ENCODE data around the gene ARL5A.
"Not testable (repeated sequence)": the region's sequence is repeated elsewhere in the genome, so short reads cannot be mapped to it uniquely, and the experiment has no call there.

The ARL5A gene

GRCh38 chr2:151794422-151794821 lies 33.8 kb downstream of the ARL5A start:
- DNase-seq = not testable (repeated sequence)

- DNase-seq = no peak
Observed at GRCh38 chr2:151793123-151793522, 35.1 kb downstream of the ARL5A start.

GRCh38 chr2:151792589-151792988 lies 35.6 kb downstream of the ARL5A start:
- no peak for DNase-seq

GRCh38 chr2:151791545-151791944 lies 36.7 kb downstream of the ARL5A start:
- no peak for DNase-seq

- no peak for DNase-seq
Observed at GRCh38 chr2:151790689-151791088, 37.5 kb downstream of the ARL5A start.

GRCh38 chr2:151789055-151789834 lies 39.0 kb downstream of the ARL5A start:
- DNase-seq = no peak

GRCh38 chr2:151786483-151786882 lies 41.7 kb downstream of the ARL5A start:
- DNase-seq = no peak

- DNase-seq = no peak
Observed at GRCh38 chr2:151786077-151786476, 42.1 kb downstream of the ARL5A start.

- DNase-seq = no peak
Observed at GRCh38 chr2:151783133-151783520, 45.1 kb downstream of the ARL5A start.

- DNase-seq = no peak
Observed at GRCh38 chr2:151782378-151783132, 45.7 kb downstream of the ARL5A start.

GRCh38 chr2:151781642-151782041 lies 46.6 kb downstream of the ARL5A start:
- DNase-seq = no peak

GRCh38 chr2:151780938-151781337 lies 47.3 kb downstream of the ARL5A start:
- DNase-seq = no peak

- DNase-seq = no peak
Observed at GRCh38 chr2:151777935-151778334, 50.3 kb downstream of the ARL5A start.

GRCh38 chr2:151777487-151777886 lies 50.7 kb downstream of the ARL5A start:
- DNase-seq = no peak

GRCh38 chr2:151776367-151776766 lies 51.9 kb downstream of the ARL5A start:
- DNase-seq = no peak

GRCh38 chr2:151775057-151775740 lies 53.0 kb downstream of the ARL5A start:
- DNase-seq = no peak

- DNase-seq = no peak
Observed at GRCh38 chr2:151774506-151774905, 53.7 kb downstream of the ARL5A start.

- DNase-seq = no peak
Observed at GRCh38 chr2:151771599-151772358, 56.4 kb downstream of the ARL5A start.

- DNase-seq = no peak
Observed at GRCh38 chr2:151770995-151771394, 57.2 kb downstream of the ARL5A start.

GRCh38 chr2:151769606-151770005 lies 58.6 kb downstream of the ARL5A start:
- DNase-seq = no peak

- no peak for DNase-seq
Observed at GRCh38 chr2:151767536-151767935, 60.7 kb downstream of the ARL5A start.

GRCh38 chr2:151766437-151767153 lies 61.6 kb downstream of the ARL5A start:
- DNase-seq = no peak

Data from SIG-M5 (cell line).